ENCODE results near the gene DCP2. TPM values are rescaled to one million over a fixed set of nuclear protein-coding genes. Genes with fewer than 3 reads are reported as not detected.

DCP2 gene
- total RNA-seq, 4 donors from 2014 or later = 20.7 to 27.3 (median 22.1) TPM

- 82 to 89% methylated on average over 5 of the region's 5 CpGs for WGBS, 2 donors
- intact Hi-C loops (cut with DNase I; ENCODE audit: low total_unique reads) = no loop called here
- DNase-seq (ENCODE audit: low spot score in 2 of 2) = peak in 1 of 2 donors; percentile 49
- TF ChIP-seq, protein P1, sequence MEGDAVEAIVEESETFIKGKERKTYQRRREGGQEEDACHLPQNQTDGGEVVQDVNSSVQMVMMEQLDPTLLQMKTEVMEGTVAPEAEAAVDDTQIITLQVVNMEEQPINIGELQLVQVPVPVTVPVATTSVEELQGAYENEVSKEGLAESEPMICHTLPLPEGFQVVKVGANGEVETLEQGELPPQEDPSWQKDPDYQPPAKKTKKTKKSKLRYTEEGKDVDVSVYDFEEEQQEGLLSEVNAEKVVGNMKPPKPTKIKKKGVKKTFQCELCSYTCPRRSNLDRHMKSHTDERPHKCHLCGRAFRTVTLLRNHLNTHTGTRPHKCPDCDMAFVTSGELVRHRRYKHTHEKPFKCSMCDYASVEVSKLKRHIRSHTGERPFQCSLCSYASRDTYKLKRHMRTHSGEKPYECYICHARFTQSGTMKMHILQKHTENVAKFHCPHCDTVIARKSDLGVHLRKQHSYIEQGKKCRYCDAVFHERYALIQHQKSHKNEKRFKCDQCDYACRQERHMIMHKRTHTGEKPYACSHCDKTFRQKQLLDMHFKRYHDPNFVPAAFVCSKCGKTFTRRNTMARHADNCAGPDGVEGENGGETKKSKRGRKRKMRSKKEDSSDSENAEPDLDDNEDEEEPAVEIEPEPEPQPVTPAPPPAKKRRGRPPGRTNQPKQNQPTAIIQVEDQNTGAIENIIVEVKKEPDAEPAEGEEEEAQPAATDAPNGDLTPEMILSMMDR (IDR thresholded peaks at IDR 0.05) = no peak
- no peak for TF ChIP-seq POLR2A (IDR thresholded peaks at IDR 0.05)
- H3K4me3 ChIP-seq (ENCODE audit: low read depth, poor library complexity, severe bottlenecking) = no peak overlapping the region
These were observed 81.7 kb downstream of the DCP2 start for GRCh38 chr5:113058269-113058668.

DNA sequence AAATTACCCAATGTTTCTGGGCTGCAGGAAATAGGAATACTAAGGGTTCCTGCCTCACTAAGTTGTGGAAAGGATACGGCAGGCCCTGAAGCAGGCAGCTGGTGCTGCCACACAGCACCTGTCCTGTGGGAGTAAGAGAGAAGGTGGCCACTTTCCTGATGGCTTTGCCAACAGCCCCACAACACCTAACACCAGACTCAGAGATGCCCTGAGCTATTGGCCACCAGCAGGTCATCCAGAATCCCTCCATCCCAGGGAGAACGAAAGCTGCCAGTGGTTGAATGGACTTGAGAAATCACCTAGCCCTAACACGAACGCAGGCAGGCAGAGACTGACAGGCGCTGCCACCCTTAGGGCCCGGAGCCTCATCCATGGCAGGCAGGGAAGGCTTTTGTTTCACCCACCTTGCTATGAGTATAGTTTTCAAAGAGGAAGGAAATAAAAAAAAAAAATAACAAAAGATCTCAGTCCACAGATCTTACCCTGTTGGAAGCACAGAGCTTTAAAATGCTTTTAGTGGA, 82.2 kb downstream of the DCP2 start:
- peak in 1 of 2 donors; percentile 65 for DNase-seq (ENCODE audit: low spot score in 2 of 2)
- WGBS, 2 donors = 49 to 66% methylated on average over 6 of the region's 6 CpGs
- intact Hi-C loops (cut with DNase I; ENCODE audit: low total_unique reads) = no loop called here
- no peak overlapping the region for H3K4me3 ChIP-seq (ENCODE audit: low read depth, poor library complexity, severe bottlenecking)
- TF ChIP-seq, protein P1 (IDR thresholded peaks at IDR 0.05) = no peak
- TF ChIP-seq POLR2A (IDR thresholded peaks at IDR 0.05) = no peak

- 60 to 61% methylated on average over 19 of the region's 19 CpGs for WGBS, 2 donors
- intact Hi-C loops (cut with DNase I; ENCODE audit: low total_unique reads) = no loop called here
- no peak for TF ChIP-seq POLR2A (IDR thresholded peaks at IDR 0.05)
- no peak for DNase-seq (ENCODE audit: low spot score in 2 of 2)
- H3K4me3 ChIP-seq (ENCODE audit: low read depth, poor library complexity, severe bottlenecking) = no peak overlapping the region
These were observed 82.8 kb downstream of the DCP2 start for GRCh38 chr5:113059232-113060040.

GRCh38 chr5:113060408-113061025, 83.9 kb downstream of the DCP2 start:
- TF ChIP-seq, protein P1 (IDR thresholded peaks at IDR 0.05) = no peak
- no peak for TF ChIP-seq POLR2A (IDR thresholded peaks at IDR 0.05)
- no peak for DNase-seq (ENCODE audit: low spot score in 2 of 2)
- WGBS, 2 donors = 85 to 92% methylated on average over 4 of the region's 4 CpGs
- no peak overlapping the region for H3K4me3 ChIP-seq (ENCODE audit: low read depth, poor library complexity, severe bottlenecking)
- intact Hi-C loops (cut with DNase I; ENCODE audit: low total_unique reads) = no loop called here

DNA sequence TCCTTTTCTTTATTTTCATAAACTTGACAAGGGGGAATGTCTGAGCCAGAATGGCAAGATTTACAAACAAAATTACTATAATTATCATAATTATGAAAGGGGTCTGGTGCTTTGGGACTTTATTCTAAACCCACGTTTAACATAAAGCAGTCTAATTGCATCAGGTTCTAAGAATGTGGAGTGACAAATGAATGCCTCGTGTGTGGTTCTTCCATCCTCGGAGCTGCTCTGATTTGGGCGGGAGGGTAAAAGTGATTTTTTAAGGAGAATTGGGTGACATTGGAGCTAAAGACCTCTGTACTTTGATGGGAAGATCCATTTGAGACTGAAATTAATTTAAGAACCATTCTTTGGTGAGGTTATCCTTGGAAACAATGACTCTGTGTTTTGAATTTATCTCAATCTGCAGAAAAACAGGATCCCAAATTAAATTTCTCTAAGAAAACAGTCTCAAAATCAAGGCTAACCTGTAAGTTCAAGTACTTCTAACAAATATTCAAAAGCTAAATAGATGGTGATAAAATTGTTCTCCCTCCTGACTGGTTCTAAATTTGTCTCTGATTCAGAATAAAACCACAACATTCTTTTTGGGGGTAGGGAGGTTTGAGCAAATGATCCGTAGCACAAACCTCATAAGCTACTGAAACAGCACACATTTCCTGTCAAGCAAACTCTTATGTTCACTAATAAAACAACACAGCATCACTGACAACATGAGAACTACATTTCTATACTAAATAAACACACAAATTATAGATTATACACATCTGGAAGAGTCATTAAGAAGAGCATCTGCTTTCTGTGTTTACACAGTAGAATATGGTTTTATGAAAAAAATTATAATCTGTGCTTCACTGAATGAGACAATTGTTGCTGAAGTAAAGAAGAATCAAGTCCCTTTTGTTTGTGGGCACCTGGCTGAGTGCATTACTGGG, 85.5 kb downstream of the DCP2 start:
- TF ChIP-seq, protein P1 (IDR thresholded peaks at IDR 0.05) = no peak
- no peak for TF ChIP-seq POLR2A (IDR thresholded peaks at IDR 0.05)
- intact Hi-C loops (cut with DNase I; ENCODE audit: low total_unique reads) = no loop called here
- H3K4me3 ChIP-seq (ENCODE audit: low read depth, poor library complexity, severe bottlenecking) = no peak overlapping the region
- WGBS, 2 donors = 74 to 85% methylated on average over 5 of the region's 5 CpGs
- DNase-seq (ENCODE audit: low spot score in 2 of 2) = no peak

Measured in lower leg skin (tissue), 4 donors.